H1 (cell line): ENCODE data around the gene SLC35E1. TPM values are rescaled to one million over a fixed set of nuclear protein-coding genes. Genes with fewer than 3 reads are reported as not detected.

Experiments
- CTCF ChIA-PET: fragments of 300-600 bp; sonication (Branson Sonifier 250); formaldehyde crosslinking; loops from one replicate; lab custom pipeline; 2021; ENCODE audit not compliant: partially characterized antibody; lab: Charles Lee
- POLR2A ChIA-PET: fragments of 300-600 bp; sonication (Branson Sonifier 250); formaldehyde crosslinking; loops from one replicate; lab custom pipeline; 2021; ENCODE audit warnings: inconsistent platforms; ENCODE audit not compliant: partially characterized antibody; lab: Charles Lee
- DNase-seq, 2 experiments: peaks; one replicate each; pipeline versions ENCODE4 v3.0.0 to v3.0.0-alpha.2; 2010 to 2022; ENCODE audit warnings: low spot score in 2 of 2, low read depth in 1 of 2, mixed read lengths in 1 of 2
- FAIRE-seq: peaks from 2 replicates; lab custom pipeline; 2011; peaks lifted over from hg19 to GRCh38; lab: Jason Lieb, UNC
- H2AFZ ChIP-seq: 2 replicates; pipeline ENCODE4 v1.8.1; 2012; ENCODE audit warnings: low read length, inconsistent platforms
- H2AK5ac ChIP-seq: 2 replicates; pipeline ENCODE4 v1.6.1; 2013; ENCODE audit warnings: low read depth, low read length
- H2BK120ac ChIP-seq: replicated peaks from 2 replicates; pipeline ENCODE3; 2013; ENCODE audit warnings: low read depth, low read length, inconsistent platforms
- H2BK12ac ChIP-seq: 2 replicates; pipeline ENCODE4 v1.6.1; 2013; ENCODE audit warnings: low read depth, low read length
- H2BK15ac ChIP-seq: 2 replicates; pipeline ENCODE4 v1.6.1; 2013; ENCODE audit warnings: low read length
- H2BK20ac ChIP-seq: 2 replicates; pipeline ENCODE4 v1.6.1; 2013; ENCODE audit warnings: low read length
- H2BK5ac ChIP-seq: 2 replicates; pipeline ENCODE4 v1.6.1; 2013; ENCODE audit warnings: low read depth, low read length
- H3K14ac ChIP-seq: 2 replicates; pipeline ENCODE4 v1.6.1; 2013; ENCODE audit warnings: inconsistent platforms; ENCODE audit not compliant: insufficient read length
- H3K18ac ChIP-seq: 2 replicates; pipeline ENCODE4 v1.6.1; 2013; ENCODE audit warnings: low read length; ENCODE audit errors: extremely low read depth
- H3K23ac ChIP-seq: 2 replicates; pipeline ENCODE4 v1.6.1; 2013; ENCODE audit warnings: inconsistent platforms; ENCODE audit not compliant: insufficient read length
- H3K23me2 ChIP-seq: 2 replicates; pipeline ENCODE4 v1.6.1; 2013; ENCODE audit warnings: low read depth, low read length
- H3K27ac ChIP-seq: 2 replicates; pipeline ENCODE4 v1.6.1; 2011; ENCODE audit warnings: low read depth, low read length, inconsistent platforms
- H3K27me3 ChIP-seq, 4 experiments: replicated peaks in 1 of 4; 1 replicate in 1 of 4; 2 replicates in 3 of 4; pipeline versions ENCODE4 v1.6.1 to v1.8.1; 2011 to 2013; ENCODE audit warnings: low read length in 3 of 4, mild to moderate bottlenecking in 3 of 4, inconsistent platforms in 2 of 4, mixed read lengths in 2 of 4, moderate library complexity in 1 of 4; ENCODE audit not compliant: control insufficient read depth in 3 of 4, insufficient read depth in 3 of 4; ENCODE audit errors: extremely low read depth in 1 of 4
- H3K36me3 ChIP-seq, 4 experiments: 2 replicates each; pipeline versions ENCODE4 v1.6.1 to v1.8.1; 2011 to 2013; ENCODE audit warnings: mild to moderate bottlenecking in 4 of 4, low read length in 3 of 4, moderate library complexity in 2 of 4, control low read depth in 1 of 4, inconsistent platforms in 1 of 4; ENCODE audit not compliant: insufficient read depth in 4 of 4, control insufficient read depth in 2 of 4
- H3K4ac ChIP-seq: replicated peaks from 2 replicates; pipeline ENCODE3; 2013; ENCODE audit warnings: low read length, low read depth, mixed read lengths, inconsistent platforms; ENCODE audit not compliant: insufficient read length
- H3K4me1 ChIP-seq, 4 experiments: replicated peaks in 1 of 4; 1 replicate in 1 of 4; 2 replicates in 3 of 4; pipeline versions ENCODE4 v1.6.1 to v1.8.1; 2011 to 2013; ENCODE audit warnings: low read length in 3 of 4, inconsistent platforms in 2 of 4, mixed read lengths in 1 of 4; ENCODE audit not compliant: insufficient read depth in 4 of 4, control insufficient read depth in 3 of 4
- H3K4me2 ChIP-seq, 2 experiments: 2 replicates each; pipeline versions ENCODE4 v1.6.1 to v1.8.1; 2011 to 2013; ENCODE audit warnings: low read depth in 2 of 2, low read length in 2 of 2, control low read depth in 1 of 2, inconsistent platforms in 1 of 2, mild to moderate bottlenecking in 1 of 2; ENCODE audit not compliant: insufficient read depth in 1 of 2
- H3K4me3 ChIP-seq, 4 experiments: fragments of 200-600, 300-600 bp in 1 of 4; sonication (generic), shearing (Covaris generic), sonication (Bioruptor Twin) in 1 of 4; 2 replicates each; pipeline versions ENCODE4 v1.5.1 to v1.8.1; 2011 to 2016; ENCODE audit warnings: low read length in 4 of 4, low read depth in 3 of 4, control low read depth in 2 of 4, inconsistent platforms in 2 of 4, mild to moderate bottlenecking in 2 of 4, mixed read lengths in 1 of 4, moderate library complexity in 1 of 4; ENCODE audit not compliant: insufficient read depth in 2 of 4; ENCODE audit errors: extremely low read depth in 1 of 4
- H3K56ac ChIP-seq: replicated peaks from 2 replicates; pipeline ENCODE3; 2013; ENCODE audit warnings: low read depth, mild to moderate bottlenecking, mixed read lengths, low read length, inconsistent platforms; ENCODE audit not compliant: insufficient read length
- H3K79me1 ChIP-seq: 2 replicates; pipeline ENCODE4 v1.6.1; 2013; ENCODE audit warnings: low read depth, low read length, control low read depth
- H3K79me2 ChIP-seq, 2 experiments: 2 replicates each; pipeline versions ENCODE4 v1.6.1 to v1.8.1; 2012 to 2013; ENCODE audit warnings: low read length in 2 of 2, mild to moderate bottlenecking in 2 of 2, inconsistent platforms in 1 of 2; ENCODE audit not compliant: insufficient read depth in 2 of 2, control insufficient read depth in 1 of 2
- H3K9ac ChIP-seq, 4 experiments: replicated peaks in 1 of 4; 1 replicate in 1 of 4; 2 replicates in 3 of 4; pipeline versions ENCODE4 v1.6.1 to v1.8.1; 2011 to 2013; ENCODE audit warnings: low read depth in 3 of 4, low read length in 3 of 4, control low read depth in 2 of 4, mild to moderate bottlenecking in 2 of 4, moderate library complexity in 2 of 4, inconsistent platforms in 1 of 4; ENCODE audit errors: extremely low read depth in 1 of 4
- H3K9me3 ChIP-seq, 2 experiments: 2 replicates each; pipeline versions ENCODE4 v1.6.1 to v1.8.1; 2012 to 2013; ENCODE audit warnings: mild to moderate bottlenecking in 2 of 2, moderate library complexity in 2 of 2, control low read depth in 1 of 2, inconsistent platforms in 1 of 2, low read depth in 1 of 2, low read length in 1 of 2, mixed read lengths in 1 of 2; ENCODE audit not compliant: insufficient read depth in 2 of 2
- H4K20me1 ChIP-seq, 2 experiments: replicated peaks in 1 of 2; 2 replicates each; pipeline versions ENCODE3 to v1.8.1; 2011 to 2013; ENCODE audit warnings: inconsistent platforms in 2 of 2, low read length in 2 of 2, mild to moderate bottlenecking in 1 of 2; ENCODE audit not compliant: insufficient read depth in 2 of 2, control insufficient read depth in 1 of 2
- H4K5ac ChIP-seq: 2 replicates; pipeline ENCODE4 v1.6.1; 2013; ENCODE audit warnings: low read length, low read depth, mixed read lengths, inconsistent platforms; ENCODE audit not compliant: insufficient read length
- H4K8ac ChIP-seq: 2 replicates; pipeline ENCODE4 v1.8.0; 2013; ENCODE audit warnings: mild to moderate bottlenecking, moderate library complexity, low read length, inconsistent platforms; ENCODE audit not compliant: insufficient read depth; ENCODE audit errors: extremely low read depth
- H4K91ac ChIP-seq: replicated peaks from 2 replicates; pipeline ENCODE3; 2013; ENCODE audit warnings: low read length, mixed read lengths, inconsistent platforms; ENCODE audit not compliant: insufficient read length
- BRCA1 ChIP-seq: IDR thresholded peaks from 2 replicates; pipeline ENCODE4 v1.6.1; 2012; ENCODE audit warnings: low read depth, low read length, improper control_type of control experiment
- CHD2 ChIP-seq: IDR thresholded peaks from 2 replicates; pipeline ENCODE4 v1.6.1; 2012; ENCODE audit warnings: low read length, improper control_type of control experiment
- CTBP2 ChIP-seq: IDR thresholded peaks from 2 replicates; pipeline ENCODE4 v1.7.0; 2011; ENCODE audit warnings: borderline replicate concordance, mild to moderate bottlenecking, moderate library complexity, mixed read lengths, low read length; ENCODE audit not compliant: insufficient read depth, insufficient read length
- JUND ChIP-seq: IDR thresholded peaks from 2 replicates; pipeline ENCODE4 v1.6.1; 2011; ENCODE audit warnings: mild to moderate bottlenecking, improper control_type of control experiment, low read length
- MAFK ChIP-seq: IDR thresholded peaks from 2 replicates; pipeline ENCODE4 v1.6.1; 2012; ENCODE audit warnings: low read depth, mild to moderate bottlenecking, improper control_type of control experiment, low read length
- NANOG ChIP-seq: IDR thresholded peaks from 2 replicates; pipeline ENCODE4 v1.6.1; 2011; ENCODE audit warnings: low read length, low read depth, mild to moderate bottlenecking, inconsistent platforms; ENCODE audit not compliant: insufficient read depth, poor library complexity, severe bottlenecking
- POLR2AphosphoS5 ChIP-seq: IDR thresholded peaks from 2 replicates; pipeline ENCODE4 v1.6.1; 2011; ENCODE audit warnings: low read depth, low read length
- SIRT6 ChIP-seq: IDR thresholded peaks from one replicate; pipeline ENCODE4 v1.7.1; 2012; ENCODE audit warnings: low read length, inconsistent platforms
- polyA plus RNA-seq, 7 experiments: library from polyadenylated mRNA; depleted of rRNA in 3 of 7; stranded (reverse) in 5 of 7; unstranded in 2 of 7; fragments of >200 nt in 5 of 7; fragments of 200-250 nt in 2 of 7; gene quantifications; 1 replicate in 5 of 7; 2 replicates in 1 of 7; 4 replicates in 1 of 7; pipeline versions ENCODE4 v1.2.1 to v1.2.3, GENCODE V29; 2011 to 2013; ENCODE audit warnings: missing spikeins in 2 of 7, mixed read lengths in 2 of 7
- total RNA-seq: library from RNA; stranded (reverse); fragmentation: NEBNext Ultra II Directional; extraction: Animal tissue kit (Norgen Biotek cat#: 25700); gene quantifications from 2 replicates; pipeline ENCODE4 v1.2.1, GENCODE V29; 2021

SLC35E1 gene
- total and polyA plus RNA-seq, 2 of the 8 experiments (the other 6 are each of a cell fraction or from before 2014, with no cell fraction given): 26.0 to 31.9 TPM

DNA sequence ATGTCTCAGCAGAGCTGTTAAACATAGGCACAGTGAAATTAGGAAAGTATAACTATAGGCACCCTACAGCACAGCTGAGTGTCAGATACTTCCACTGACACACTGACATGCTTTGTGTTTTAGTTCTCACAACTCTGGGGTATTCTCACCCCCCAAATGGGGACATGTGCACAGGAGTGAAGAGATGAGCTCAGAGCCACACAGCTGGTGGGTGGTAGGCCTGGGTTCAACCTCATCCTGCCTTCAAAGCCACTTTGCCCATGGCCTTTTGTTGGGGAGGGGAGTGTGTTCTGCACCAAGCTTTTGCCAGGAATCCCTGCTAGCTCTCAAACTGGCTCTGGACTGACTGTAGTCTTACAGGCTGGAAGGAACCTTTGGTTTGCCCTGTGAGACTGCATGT lies 1.7 kb upstream of the SLC35E1 start:
- Histone ChIP-seq H2BK120ac (no peak overlapping the region), H3K9me3 (no peaks in the 10 kb centered on the region), H3K14ac (no peak overlapping the region), H4K91ac (no peak overlapping the region), H2BK5ac (no peak overlapping the region), H3K27ac (no peak overlapping the region), H3K79me1 (peaks cover 24% of the 10 kb centered on the region), H2BK15ac (no peak overlapping the region), H2AK5ac (no peak overlapping the region), H3K79me2 (peaks cover 0 to 56% of the 10 kb centered on the region in 2 experiments; a peak in 3 of 4 replicates), H3K4me1 (peaks cover 0 to 6% (median 3%) of the 10 kb centered on the region in 4 experiments; a peak in 5 of 7 replicates), H2BK20ac (no peak overlapping the region), H4K20me1 (peaks cover 10 to 23% of the 10 kb centered on the region in 2 experiments), H3K9ac (peak overlapping the region in 1 of 4 experiments; percentile 23; a peak in 1 of 7 replicates), H3K23ac (no peak overlapping the region), H3K4me2 (peak overlapping the region; percentile 79 to 95; a peak in 2 of 4 replicates), H3K4ac (no peak overlapping the region), H2AFZ (no peak overlapping the region), H3K23me2 (peaks cover 9% of the 10 kb centered on the region; the same call in 1 of the 2 replicates), H4K8ac (no peak overlapping the region), H2BK12ac (no peak overlapping the region), H3K56ac (no peak overlapping the region), H3K18ac (no peak overlapping the region), H3K27me3 (no peaks in the 10 kb centered on the region), H4K5ac (no peak overlapping the region), H3K4me3 (no peak overlapping the region), H3K36me3 (peaks cover 0 to 18% (median 7%) of the 10 kb centered on the region in 4 experiments; a peak in 6 of 8 replicates)
- no peak for TF ChIP-seq POLR2AphosphoS5
- no peak for TF ChIP-seq CHD2
- TF ChIP-seq NANOG: no peak
- no peak for TF ChIP-seq JUND
- TF ChIP-seq BRCA1: no peak
- TF ChIP-seq CTBP2: no peak
- TF ChIP-seq MAFK: no peak
- no peak for TF ChIP-seq SIRT6
- POLR2A ChIA-PET: interaction anchor here (0.7 to 6.6 kb wide), 9 partner anchors 9 to 86 kb away, joined by 3 to 58 read pairs (median 5); partner anchors contain the start of genes MED26, SMIM7 and TMEM38A
- CTCF ChIA-PET: interaction anchor here (0.6 to 1.4 kb wide), 11 partner anchors 9 to 1397 kb away, joined by 3 to 6 read pairs (median 3); partner anchors contain the start of genes C19orf44 and CALR3
- FAIRE-seq (no peak), DNase-seq (no peak)
